Activated CD8-positive, alpha-beta T cell treated with anti-CD3 and anti-CD28 coated beads for 36 hours (primary cell): ENCODE measurements around the gene EFNA5. TPM values are rescaled to one million over a fixed set of nuclear protein-coding genes. Genes with fewer than 3 reads are reported as not detected.
"Not testable (repeated sequence)": the region's sequence is repeated elsewhere in the genome, so short reads cannot be mapped to it uniquely, and the experiment has no call there.

Experiments used
- ATAC-seq: fragments of 200-7000 bp; cut with Tn5 transposase; one replicate; pipeline ENCODE4 v1.10.0; 2021; ENCODE audit warnings: mild to moderate bottlenecking, moderate library complexity
- CTCF ChIA-PET: fragments of 350-600 bp; sonication (Branson Sonifier 250); formaldehyde crosslinking; loops from one replicate; lab custom pipeline; 2021; ENCODE audit warnings: antibody characterized with exemption; lab: Charles Lee
- POLR2A ChIA-PET: fragments of 350-600 bp; sonication (Branson Sonifier 250); formaldehyde crosslinking; loops from one replicate; lab custom pipeline; 2021; ENCODE audit warnings: antibody characterized with exemption; lab: Charles Lee
- DNase-seq: peaks from one replicate; pipeline ENCODE4 v3.0.0-alpha.2; 2020
- H3K27ac Mint-ChIP-seq: one replicate; pipeline ENCODE4 v1.8.0; 2021; ENCODE audit warnings: mild to moderate bottlenecking, mixed read lengths
- H3K27me3 Mint-ChIP-seq: one replicate; pipeline ENCODE4 v1.8.0; 2021; ENCODE audit warnings: mixed read lengths
- H3K36me3 Mint-ChIP-seq: one replicate; pipeline ENCODE4 v1.8.0; 2021; ENCODE audit warnings: low read depth, mixed read lengths
- H3K4me1 Mint-ChIP-seq: one replicate; pipeline ENCODE4 v1.8.0; 2021; ENCODE audit warnings: low read depth, mixed read lengths
- H3K4me3 Mint-ChIP-seq: one replicate; pipeline ENCODE4 v1.8.0; 2021; ENCODE audit warnings: mild to moderate bottlenecking, moderate library complexity, mixed read lengths
- H3K9me3 Mint-ChIP-seq: one replicate; pipeline ENCODE4 v1.8.0; 2021; ENCODE audit warnings: mixed read lengths
- intact Hi-C: fragments of 100-400 bp; cut with micrococcal nuclease; formaldehyde crosslinking; loops from one replicate; pipeline ENCODE4 v1.10.0; 2022
- total RNA-seq, 2 experiments: library from RNA; stranded (reverse); gene quantifications; one replicate each; pipeline ENCODE4 v1.2.3, GENCODE V29; 2021
- TF ChIP-seq, protein P1 (sequence below): fragments of 200-600 bp; IDR thresholded peaks from one replicate; pipeline ENCODE4 v1.8.0; 2022; ENCODE audit warnings: antibody characterized with exemption, mild to moderate bottlenecking

Gene EFNA5
- total RNA-seq, 2 experiments from 2014 or later: not detected

DNA sequence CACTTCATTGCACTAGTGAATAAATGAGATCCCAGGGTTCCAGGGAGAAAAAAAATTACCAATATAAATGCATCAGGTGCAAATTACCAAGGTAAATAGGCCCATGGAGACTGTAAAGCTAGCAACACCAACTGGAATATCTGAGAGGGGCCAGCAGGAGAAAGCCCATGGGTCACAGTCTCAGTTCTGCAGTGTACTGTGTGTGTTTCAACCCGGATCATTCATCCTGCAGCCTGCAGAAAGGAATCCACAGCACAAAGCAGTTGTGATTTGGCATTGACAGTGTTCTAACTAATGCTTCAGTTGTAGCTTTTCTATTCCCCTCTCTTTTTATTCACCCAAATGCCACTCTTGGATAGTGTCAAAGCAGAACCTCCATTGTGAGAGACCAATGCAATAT is 171.0 kb downstream of the EFNA5 start:
- intact Hi-C loops: no loop called here
- Mint-ChIP-seq H3K4me3 (no peak overlapping the region), H3K9me3 (no peaks in the 10 kb centered on the region), H3K27ac (no peak overlapping the region), H3K4me1 (peaks cover 8% of the 10 kb centered on the region), H3K27me3 (peaks cover 15% of the 10 kb centered on the region), H3K36me3 (no peaks in the 10 kb centered on the region)
- ATAC-seq (no peak), DNase-seq (no peak)
- POLR2A ChIA-PET: no interaction called here
- TF ChIP-seq, protein P1, sequence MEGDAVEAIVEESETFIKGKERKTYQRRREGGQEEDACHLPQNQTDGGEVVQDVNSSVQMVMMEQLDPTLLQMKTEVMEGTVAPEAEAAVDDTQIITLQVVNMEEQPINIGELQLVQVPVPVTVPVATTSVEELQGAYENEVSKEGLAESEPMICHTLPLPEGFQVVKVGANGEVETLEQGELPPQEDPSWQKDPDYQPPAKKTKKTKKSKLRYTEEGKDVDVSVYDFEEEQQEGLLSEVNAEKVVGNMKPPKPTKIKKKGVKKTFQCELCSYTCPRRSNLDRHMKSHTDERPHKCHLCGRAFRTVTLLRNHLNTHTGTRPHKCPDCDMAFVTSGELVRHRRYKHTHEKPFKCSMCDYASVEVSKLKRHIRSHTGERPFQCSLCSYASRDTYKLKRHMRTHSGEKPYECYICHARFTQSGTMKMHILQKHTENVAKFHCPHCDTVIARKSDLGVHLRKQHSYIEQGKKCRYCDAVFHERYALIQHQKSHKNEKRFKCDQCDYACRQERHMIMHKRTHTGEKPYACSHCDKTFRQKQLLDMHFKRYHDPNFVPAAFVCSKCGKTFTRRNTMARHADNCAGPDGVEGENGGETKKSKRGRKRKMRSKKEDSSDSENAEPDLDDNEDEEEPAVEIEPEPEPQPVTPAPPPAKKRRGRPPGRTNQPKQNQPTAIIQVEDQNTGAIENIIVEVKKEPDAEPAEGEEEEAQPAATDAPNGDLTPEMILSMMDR: no peak
- CTCF ChIA-PET: interaction anchor here (1.0 kb wide), 1 partner anchor 72 kb away, joined by 4 read pairs; no protein-coding TSS in a partner anchor

DNA sequence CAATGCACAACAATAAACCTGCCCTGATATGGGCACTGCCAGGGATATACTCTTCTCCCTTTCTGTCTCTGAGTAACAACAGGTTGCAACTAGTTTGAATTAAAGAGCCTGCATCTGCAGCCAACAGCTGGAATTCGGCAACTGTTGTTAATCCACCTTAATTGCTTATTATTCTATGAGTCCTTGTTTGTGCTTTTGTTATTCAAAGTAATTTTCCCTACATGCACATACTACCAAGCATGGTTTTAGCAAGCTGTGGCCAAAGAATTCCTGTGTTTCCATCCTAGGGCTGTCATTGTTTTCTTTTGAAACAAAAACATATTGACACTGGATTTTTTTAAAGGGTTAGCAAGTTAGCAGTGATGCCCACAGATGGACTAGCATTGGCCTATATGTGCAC is 171.5 kb downstream of the EFNA5 start:
- ATAC-seq (no peak), DNase-seq (no peak)
- H3K27ac Mint-ChIP-seq: no peak overlapping the region
- CTCF ChIA-PET: interaction anchor here (1.0 kb wide), 1 partner anchor 73 kb away, joined by 4 read pairs; no protein-coding TSS in a partner anchor
- no peaks in the 10 kb centered on the region for H3K9me3 Mint-ChIP-seq
- peaks cover 15% of the 10 kb centered on the region for H3K27me3 Mint-ChIP-seq
- no peak overlapping the region for H3K4me3 Mint-ChIP-seq
- TF ChIP-seq, protein P1: no peak
- peaks cover 8% of the 10 kb centered on the region for H3K4me1 Mint-ChIP-seq
- intact Hi-C loops: no loop called here
- no peaks in the 10 kb centered on the region for H3K36me3 Mint-ChIP-seq
- POLR2A ChIA-PET: no interaction called here

DNA sequence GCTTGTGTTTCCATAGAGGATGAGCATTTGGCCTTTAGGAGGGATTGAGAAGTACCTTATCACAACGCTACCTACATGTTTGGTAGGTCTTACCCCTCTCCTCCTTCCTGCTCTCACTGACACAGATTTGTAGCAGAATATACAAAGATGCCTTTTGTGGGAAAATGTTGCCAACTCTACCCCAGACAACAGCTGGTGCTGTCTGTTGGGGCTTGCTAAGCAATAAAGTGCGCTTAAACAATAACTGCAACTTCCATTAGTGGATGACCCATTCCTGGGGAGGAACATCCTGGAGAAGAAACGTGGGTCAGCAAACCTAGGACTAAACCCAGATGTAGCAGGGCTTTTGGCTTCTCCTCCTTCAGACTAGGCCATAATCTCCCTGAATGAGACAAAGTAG is 174.3 kb downstream of the EFNA5 start:
- TF ChIP-seq, protein P1: no peak
- Mint-ChIP-seq H3K4me3 (no peak overlapping the region), H3K27me3 (no peaks in the 10 kb centered on the region), H3K4me1 (no peaks in the 10 kb centered on the region), H3K9me3 (no peaks in the 10 kb centered on the region), H3K36me3 (no peaks in the 10 kb centered on the region), H3K27ac (no peak overlapping the region)
- POLR2A ChIA-PET: no interaction called here
- intact Hi-C loops: no loop called here
- ATAC-seq (no peak), DNase-seq (no peak)
- CTCF ChIA-PET: no interaction called here

DNA sequence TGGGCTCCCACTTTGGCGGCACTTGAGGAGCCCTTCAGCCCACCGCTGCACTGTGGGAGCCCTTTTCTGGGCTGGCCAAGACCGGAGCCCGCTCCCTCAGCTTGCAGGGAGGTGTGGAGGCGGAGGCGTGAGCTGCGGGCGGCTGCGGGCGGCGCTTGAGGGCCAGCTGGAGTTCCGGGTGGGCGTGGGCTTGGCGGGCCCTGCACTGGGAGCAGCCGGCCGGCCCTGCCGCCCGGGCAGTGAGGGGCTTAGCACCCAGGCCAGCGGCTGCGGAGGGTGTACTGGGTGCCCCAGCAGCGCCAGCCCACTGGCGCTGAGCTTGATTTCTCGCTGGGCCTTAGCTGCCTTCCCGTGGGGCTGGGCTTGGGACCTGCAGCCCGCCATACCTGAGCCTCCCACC is 176.6 kb downstream of the EFNA5 start:
- H3K27me3 Mint-ChIP-seq, H3K4me3 Mint-ChIP-seq, H3K4me1 Mint-ChIP-seq, CTCF ChIA-PET, H3K27ac Mint-ChIP-seq, ATAC-seq, H3K36me3 Mint-ChIP-seq, intact Hi-C loops, H3K9me3 Mint-ChIP-seq, DNase-seq: not testable (repeated sequence)
- POLR2A ChIA-PET: interaction anchor here (0.9 kb wide), 1 partner anchor 26 kb away, joined by 3 read pairs; no protein-coding TSS in a partner anchor

DNA sequence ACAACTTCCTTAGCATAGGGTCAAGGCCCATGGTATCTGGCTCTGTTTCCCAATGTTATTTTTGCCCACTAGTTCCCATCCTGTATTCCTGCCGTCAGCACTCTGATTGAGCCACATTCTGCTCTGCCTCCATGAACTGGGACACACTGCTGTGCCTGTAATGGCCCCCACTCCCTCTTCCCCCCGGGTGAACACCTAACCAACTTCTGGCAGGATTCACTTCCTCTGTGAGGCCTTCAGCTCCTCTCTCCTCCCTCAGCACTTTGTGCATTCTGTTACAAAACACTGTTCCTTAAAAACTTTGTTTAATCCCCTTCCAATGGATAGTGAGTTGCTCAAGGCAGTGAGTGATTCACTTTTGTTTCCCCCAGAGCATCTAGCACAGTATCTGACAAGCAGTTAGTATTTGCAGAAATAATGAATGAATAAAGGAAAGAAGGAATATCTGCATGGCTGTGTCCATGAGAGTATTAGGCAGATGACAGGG is 183.6 kb downstream of the EFNA5 start:
- Mint-ChIP-seq H3K4me1 (peaks cover 16% of the 10 kb centered on the region), H3K4me3 (no peak overlapping the region), H3K36me3 (peaks cover 2% of the 10 kb centered on the region), H3K27ac (no peak overlapping the region), H3K27me3 (no peaks in the 10 kb centered on the region), H3K9me3 (peaks cover 6% of the 10 kb centered on the region)
- DNase-seq: no peak
- TF ChIP-seq, protein P1: no peak
- intact Hi-C loops: no loop called here
- POLR2A ChIA-PET: no interaction called here
- CTCF ChIA-PET: no interaction called here
- ATAC-seq: no peak
